HepG2 (cell line): ENCODE results near the gene VDR.

Experiments
- BHLHE40 ChIP-seq: IDR thresholded peaks from 2 replicates; pipeline ENCODE4 v1.6.1; 2011; ENCODE audit warnings: low read length, improper control_type of control experiment
- FOSL2 ChIP-seq: sonication (generic); formaldehyde crosslinking; IDR thresholded peaks from 2 replicates; pipeline ENCODE4 v1.4.0; 2020; ENCODE audit warnings: missing genetic modification reagents
- FOXO4 ChIP-seq: sonication (generic); formaldehyde crosslinking; conservative IDR thresholded peaks from 2 replicates; pipeline ENCODE4 v1.8.1; 2023; ENCODE audit warnings: missing genetic modification reagents
- POLR2AphosphoS5 ChIP-seq: IDR thresholded peaks from 2 replicates; pipeline ENCODE4 v1.6.1; 2012; ENCODE audit warnings: low read depth, low read length
- SIN3B ChIP-seq: fragments of 150-350 bp; IDR thresholded peaks from 2 replicates; pipeline ENCODE4 v1.6.1; 2014; ENCODE audit warnings: low read length
- ZNF260 ChIP-seq: sonication (generic); formaldehyde crosslinking; IDR thresholded peaks from 2 replicates; pipeline ENCODE4 v1.4.0; 2020; ENCODE audit warnings: missing genetic modification reagents, low read depth, mild to moderate bottlenecking, borderline replicate concordance
- ZNF768 ChIP-seq: sonication (generic); formaldehyde crosslinking; IDR thresholded peaks from 2 replicates; pipeline ENCODE4 v1.4.0; 2020; ENCODE audit warnings: missing genetic modification reagents
- TF ChIP-seq, protein P1 (sequence below): sonication (generic); formaldehyde crosslinking; IDR thresholded peaks from 2 replicates; pipeline ENCODE4 v1.5.0; 2020; ENCODE audit warnings: mild to moderate bottlenecking, missing genetic modification reagents, moderate library complexity

DNA sequence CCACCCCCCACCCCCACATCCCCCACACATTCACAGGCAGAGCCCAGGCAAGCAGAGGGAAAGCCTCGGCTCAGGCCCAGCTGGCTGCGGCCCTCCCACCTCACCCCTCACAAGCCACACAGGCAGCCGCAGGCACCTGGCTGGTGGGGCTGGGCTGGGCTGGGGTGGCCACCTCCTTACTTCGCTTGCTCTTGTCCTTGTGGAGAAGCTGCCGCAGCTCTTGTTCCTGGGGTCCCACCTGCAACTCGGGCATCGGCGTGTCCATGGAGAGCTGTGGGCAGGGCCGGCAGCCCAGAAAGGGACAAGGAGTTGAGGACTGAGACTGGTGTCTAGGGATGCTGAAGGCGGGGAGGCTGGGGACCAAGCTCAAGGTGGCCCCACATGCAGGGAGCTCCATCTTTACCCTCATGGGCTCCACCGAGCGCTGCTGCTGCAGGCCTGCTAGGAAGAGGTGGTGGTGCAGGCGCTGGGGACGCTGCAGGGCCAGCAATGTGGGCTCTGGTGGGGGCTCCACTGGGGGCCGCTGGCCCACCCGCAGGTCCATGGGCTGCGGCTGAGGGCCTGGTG, 106.3 kb downstream of the VDR start:
- TF ChIP-seq ZNF260: no peak
- TF ChIP-seq FOSL2 (CRISPR knock-in tag): no peak
- no peak for TF ChIP-seq FOXO4 (CRISPR knock-in tag)
- TF ChIP-seq, protein P1, sequence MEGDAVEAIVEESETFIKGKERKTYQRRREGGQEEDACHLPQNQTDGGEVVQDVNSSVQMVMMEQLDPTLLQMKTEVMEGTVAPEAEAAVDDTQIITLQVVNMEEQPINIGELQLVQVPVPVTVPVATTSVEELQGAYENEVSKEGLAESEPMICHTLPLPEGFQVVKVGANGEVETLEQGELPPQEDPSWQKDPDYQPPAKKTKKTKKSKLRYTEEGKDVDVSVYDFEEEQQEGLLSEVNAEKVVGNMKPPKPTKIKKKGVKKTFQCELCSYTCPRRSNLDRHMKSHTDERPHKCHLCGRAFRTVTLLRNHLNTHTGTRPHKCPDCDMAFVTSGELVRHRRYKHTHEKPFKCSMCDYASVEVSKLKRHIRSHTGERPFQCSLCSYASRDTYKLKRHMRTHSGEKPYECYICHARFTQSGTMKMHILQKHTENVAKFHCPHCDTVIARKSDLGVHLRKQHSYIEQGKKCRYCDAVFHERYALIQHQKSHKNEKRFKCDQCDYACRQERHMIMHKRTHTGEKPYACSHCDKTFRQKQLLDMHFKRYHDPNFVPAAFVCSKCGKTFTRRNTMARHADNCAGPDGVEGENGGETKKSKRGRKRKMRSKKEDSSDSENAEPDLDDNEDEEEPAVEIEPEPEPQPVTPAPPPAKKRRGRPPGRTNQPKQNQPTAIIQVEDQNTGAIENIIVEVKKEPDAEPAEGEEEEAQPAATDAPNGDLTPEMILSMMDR: no peak
- TF ChIP-seq ZNF768 (CRISPR knock-in tag): no peak
- no peak for TF ChIP-seq BHLHE40
- TF ChIP-seq SIN3B: no peak
- no peak for TF ChIP-seq POLR2AphosphoS5
